GM12872 (cell line): ENCODE data around the gene SNUPN.

ENCODE experiments used
- TF ChIP-seq, protein P1 (sequence below): IDR thresholded peaks from 3 replicates; pipeline ENCODE4 v1.5.1; 2011; ENCODE audit warnings: low read depth, mild to moderate bottlenecking, low read length, moderate library complexity; ENCODE audit not compliant: insufficient read depth

Gene SNUPN

DNA sequence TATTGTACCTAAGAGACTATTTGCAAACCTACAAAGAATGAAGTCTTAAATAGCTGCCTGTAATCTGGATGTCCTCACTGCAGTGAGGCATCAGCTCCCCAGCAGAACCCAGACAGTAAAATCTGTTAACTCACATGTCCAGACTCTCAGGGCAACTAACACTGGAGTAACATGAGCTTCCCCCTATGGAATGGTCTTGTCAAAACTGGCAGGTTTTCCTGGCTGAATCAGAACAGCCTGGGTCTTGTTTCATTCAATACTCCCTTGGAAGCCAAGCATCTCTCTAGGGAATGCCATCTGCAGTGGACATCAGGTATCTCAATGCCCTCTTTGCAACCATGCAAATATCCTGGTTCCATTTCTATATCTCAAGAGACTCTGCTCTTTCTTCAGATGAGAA lies 70.8 kb downstream of the SNUPN start:
- TF ChIP-seq, protein P1, sequence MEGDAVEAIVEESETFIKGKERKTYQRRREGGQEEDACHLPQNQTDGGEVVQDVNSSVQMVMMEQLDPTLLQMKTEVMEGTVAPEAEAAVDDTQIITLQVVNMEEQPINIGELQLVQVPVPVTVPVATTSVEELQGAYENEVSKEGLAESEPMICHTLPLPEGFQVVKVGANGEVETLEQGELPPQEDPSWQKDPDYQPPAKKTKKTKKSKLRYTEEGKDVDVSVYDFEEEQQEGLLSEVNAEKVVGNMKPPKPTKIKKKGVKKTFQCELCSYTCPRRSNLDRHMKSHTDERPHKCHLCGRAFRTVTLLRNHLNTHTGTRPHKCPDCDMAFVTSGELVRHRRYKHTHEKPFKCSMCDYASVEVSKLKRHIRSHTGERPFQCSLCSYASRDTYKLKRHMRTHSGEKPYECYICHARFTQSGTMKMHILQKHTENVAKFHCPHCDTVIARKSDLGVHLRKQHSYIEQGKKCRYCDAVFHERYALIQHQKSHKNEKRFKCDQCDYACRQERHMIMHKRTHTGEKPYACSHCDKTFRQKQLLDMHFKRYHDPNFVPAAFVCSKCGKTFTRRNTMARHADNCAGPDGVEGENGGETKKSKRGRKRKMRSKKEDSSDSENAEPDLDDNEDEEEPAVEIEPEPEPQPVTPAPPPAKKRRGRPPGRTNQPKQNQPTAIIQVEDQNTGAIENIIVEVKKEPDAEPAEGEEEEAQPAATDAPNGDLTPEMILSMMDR: no peak

DNA sequence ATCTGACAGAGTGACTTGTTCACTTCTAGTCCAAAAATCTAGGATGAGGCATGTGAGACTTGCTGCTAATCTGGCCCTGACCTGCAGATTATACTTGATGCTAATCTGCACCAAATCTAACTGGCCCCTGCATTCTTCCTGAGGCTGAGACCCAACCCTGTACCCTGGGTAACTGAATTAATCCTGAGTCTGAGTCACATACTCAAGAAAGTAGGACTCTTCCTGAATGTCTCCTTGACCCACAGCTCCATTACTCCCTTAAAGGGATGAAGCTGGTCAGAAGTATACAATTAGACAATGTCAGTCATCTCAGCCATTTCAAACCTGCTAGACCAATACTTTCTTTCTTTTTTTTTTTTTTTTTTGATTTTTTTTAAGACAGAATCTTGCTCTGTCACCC lies 71.9 kb downstream of the SNUPN start:
- TF ChIP-seq, protein P1: no peak

DNA sequence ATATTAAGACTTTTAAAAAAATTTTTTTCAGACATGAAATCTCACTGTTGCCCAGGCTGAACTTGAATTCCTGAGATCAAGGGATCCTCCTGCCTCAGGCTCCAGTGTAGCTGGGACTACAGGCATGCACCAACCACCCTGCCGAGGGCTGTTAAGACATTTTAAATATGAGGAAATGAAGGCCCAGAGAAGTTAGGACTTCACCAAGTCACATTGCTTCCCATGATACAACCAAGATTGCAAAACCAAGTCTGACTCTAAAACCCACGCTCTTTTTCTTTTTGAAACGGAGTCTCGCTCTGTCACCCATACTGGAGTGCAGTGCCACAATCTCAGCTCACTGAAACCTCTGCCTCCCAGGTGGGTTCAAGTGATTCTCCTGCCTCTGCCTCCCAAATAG lies 74.4 kb downstream of the SNUPN start:
- TF ChIP-seq, protein P1: no peak
